PC-3 (cell line): Measurements from ENCODE around the gene PRSS16. TPM values are rescaled to one million over a fixed set of nuclear protein-coding genes. Genes with fewer than 3 reads are reported as not detected.

Experiments
- ATAC-seq: fragments of 200-7000 bp; cut with Tn5 transposase; 2 replicates; pipeline ENCODE4 v1.9.1; 2020; ENCODE audit warnings: mild to moderate bottlenecking, moderate library complexity
- BruUV-seq: library from RNA; stranded (reverse); fragments of 400-500 nt; replicated peaks from 2 replicates; lab custom pipeline; 2021; lab: Mats Ljungman, UMichigan
- CTCF ChIA-PET: fragments of 300-600 bp; sonication (Branson Sonifier 250); formaldehyde crosslinking; loops from one replicate; lab custom pipeline; 2022; ENCODE audit warnings: antibody characterized with exemption; lab: Charles Lee
- POLR2A ChIA-PET: fragments of 300-600 bp; sonication (Branson Sonifier 250); formaldehyde crosslinking; loops from one replicate; lab custom pipeline; 2022; ENCODE audit warnings: antibody characterized with exemption; ENCODE audit not compliant: unreplicated experiment; lab: Charles Lee
- DNase-seq: peaks from one replicate; pipeline ENCODE4 v3.0.0-alpha.2; 2015
- H2AFZ ChIP-seq: fragments of 300-600 bp; sonication (generic); 2 replicates; pipeline ENCODE4 v1.6.0; 2016; ENCODE audit warnings: antibody characterized with exemption, low read length
- H3F3A ChIP-seq: fragments of 300-600 bp; sonication (generic); one replicate; pipeline ENCODE4 v1.6.0; 2017; ENCODE audit warnings: antibody characterized with exemption, low read length, control low read depth, mild to moderate bottlenecking; ENCODE audit not compliant: unreplicated experiment
- H3K27ac ChIP-seq: fragments of 300-600 bp; sonication (generic); 2 replicates; pipeline ENCODE4 v1.5.1; 2016; ENCODE audit warnings: mild to moderate bottlenecking, low read length
- H3K27me3 ChIP-seq: fragments of 300-600 bp; sonication (generic); 2 replicates; pipeline ENCODE4 v1.6.1; 2016; ENCODE audit warnings: low read length, mixed read lengths
- H3K36me3 ChIP-seq: fragments of 300-600 bp; sonication (generic); 2 replicates; pipeline ENCODE4 v1.6.1; 2016; ENCODE audit warnings: low read depth, mixed run types, low read length, mixed read lengths
- H3K4me1 ChIP-seq: fragments of 300-600 bp; sonication (generic); 2 replicates; pipeline ENCODE4 v1.5.1; 2016; ENCODE audit warnings: low read length; ENCODE audit not compliant: insufficient read depth
- H3K4me2 ChIP-seq: fragments of 300-600 bp; sonication (generic); 2 replicates; pipeline ENCODE4 v1.6.0; 2016; ENCODE audit warnings: low read length
- H3K4me3 ChIP-seq: fragments of 300-600 bp; sonication (generic); 2 replicates; pipeline ENCODE4 v1.5.1; 2016; ENCODE audit warnings: mild to moderate bottlenecking, low read length, mixed read lengths
- H3K79me2 ChIP-seq: fragments of 300-600 bp; sonication (generic); 2 replicates; pipeline ENCODE4 v1.6.1; 2017; ENCODE audit warnings: low read length, mixed read lengths
- H3K9ac ChIP-seq: fragments of 300-600 bp; sonication (generic); 2 replicates; pipeline ENCODE4 v1.6.0; 2016; ENCODE audit warnings: mild to moderate bottlenecking, low read length
- H3K9me2 ChIP-seq: fragments of 300-600 bp; sonication (generic); replicated peaks from 2 replicates; pipeline ENCODE4 v1.6.1; 2016; ENCODE audit warnings: mixed run types, low read length, mixed read lengths
- H3K9me3 ChIP-seq: fragments of 300-600 bp; sonication (generic); 2 replicates; pipeline ENCODE4 v1.6.1; 2016; ENCODE audit warnings: low read length, mixed read lengths
- H4K20me1 ChIP-seq: fragments of 300-600 bp; sonication (generic); 2 replicates; pipeline ENCODE4 v1.6.1; 2016; ENCODE audit warnings: low read length, mixed read lengths
- CTCF ChIP-seq: fragments of 300-600 bp; sonication (generic); conservative IDR thresholded peaks from 2 replicates; pipeline ENCODE4 v1.5.1; 2017; ENCODE audit warnings: antibody characterized with exemption, low read depth, mild to moderate bottlenecking, low read length
- EZH2 ChIP-seq: fragments of 300-600 bp; sonication (generic); IDR thresholded peaks from one replicate; pipeline ENCODE4 v1.6.1; 2017; ENCODE audit warnings: antibody characterized with exemption, mild to moderate bottlenecking, low read length; ENCODE audit not compliant: unreplicated experiment
- EZH2phosphoT487 ChIP-seq: fragments of 300-600 bp; sonication (generic); IDR thresholded peaks from 2 replicates; pipeline ENCODE4 v1.6.1; 2018; ENCODE audit warnings: mild to moderate bottlenecking, antibody characterized with exemption, low read length, borderline replicate concordance
- intact Hi-C: fragments of 100-400 bp; cut with micrococcal nuclease; formaldehyde crosslinking; loops from 2 replicates; pipeline ENCODE4 v1.9.0; 2023
- total RNA-seq: library from RNA; depleted of rRNA; stranded (reverse); fragments of >200 nt; gene quantifications from 2 replicates; pipeline ENCODE4 v1.2.3, GENCODE V29; 2014

The PRSS16 gene
- total RNA-seq, 1 experiment from 2014 or later: 7.3 TPM

GRCh38 chr6:27295301-27296079 lies 48.0 kb downstream of the PRSS16 start:
- peaks cover 16% of the 10 kb centered on the region for H3K4me1 ChIP-seq
- intact Hi-C loops: loop anchor here (5.0 kb wide), 1 partner anchor 133 kb away; no protein-coding TSS in a partner anchor
- peak overlapping the region; percentile 80; the same call in 1 of the 2 replicates for H2AFZ ChIP-seq
- no peaks in the 10 kb centered on the region for H3F3A ChIP-seq
- BruUV-seq: no TSS peak
- H3K9me3 ChIP-seq: no peaks in the 10 kb centered on the region
- POLR2A ChIA-PET: no interaction called here
- H3K9me2 ChIP-seq: no peaks in the 10 kb centered on the region
- H3K27me3 ChIP-seq: no peaks in the 10 kb centered on the region
- no peaks in the 10 kb centered on the region for H4K20me1 ChIP-seq
- H3K27ac ChIP-seq: no peak overlapping the region
- H3K79me2 ChIP-seq: no peaks in the 10 kb centered on the region
- H3K9ac ChIP-seq: no peak overlapping the region
- no peak for TF ChIP-seq EZH2phosphoT487
- TF ChIP-seq CTCF: no peak
- no peak for TF ChIP-seq EZH2
- DNase-seq: peak; percentile 88
- H3K36me3 ChIP-seq: no peaks in the 10 kb centered on the region
- CTCF ChIA-PET: interaction anchor here (0.6 to 1.0 kb wide), 3 partner anchors 44 to 457 kb away, joined by 3 read pairs; no protein-coding TSS in a partner anchor
- ATAC-seq: peak; percentile 55
- peak overlapping the region; percentile 84 for H3K4me2 ChIP-seq
- peak overlapping the region; percentile 76 for H3K4me3 ChIP-seq

DNA sequence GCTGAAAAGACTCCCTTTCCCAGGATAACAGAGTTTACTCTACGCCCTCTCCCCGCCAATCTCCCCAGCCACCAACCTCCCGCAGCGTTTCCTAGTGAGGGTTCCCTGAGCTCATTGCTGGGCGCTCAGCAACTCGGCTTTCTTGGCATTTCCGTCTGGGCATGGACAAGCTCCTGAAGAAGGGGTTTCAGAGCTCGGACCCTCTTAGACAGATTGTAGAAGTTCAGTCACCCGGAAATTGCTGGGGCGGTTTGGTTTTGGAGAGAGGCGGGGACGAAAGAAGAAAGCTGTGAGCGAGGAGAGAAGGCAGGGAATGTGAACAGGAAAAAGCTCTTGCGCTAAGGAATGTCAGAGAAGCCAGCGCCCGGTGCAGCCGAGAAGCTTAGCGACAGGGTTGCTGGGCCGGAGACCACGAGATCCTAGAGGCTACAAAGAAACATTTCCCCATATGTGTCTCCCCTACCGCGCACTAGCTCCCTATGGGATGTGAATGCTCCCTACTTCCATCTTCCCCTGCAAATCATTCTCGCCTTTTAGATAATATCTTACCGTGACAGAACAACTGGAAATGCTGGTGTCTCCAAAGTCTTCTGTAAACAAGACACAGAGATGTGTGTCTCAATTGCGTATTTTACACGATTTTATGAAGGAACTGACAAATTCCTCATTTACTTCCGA lies 48.7 kb downstream of the PRSS16 start:
- intact Hi-C loops: loop anchor here (5.0 kb wide), 1 partner anchor 134 kb away; no protein-coding TSS in a partner anchor
- no peaks in the 10 kb centered on the region for H3K36me3 ChIP-seq
- TF ChIP-seq EZH2 (no peak), EZH2phosphoT487 (no peak), CTCF (no peak)
- no peaks in the 10 kb centered on the region for H3K9me3 ChIP-seq
- CTCF ChIA-PET: interaction anchor here (0.6 to 1.0 kb wide), 3 partner anchors 44 to 456 kb away, joined by 3 read pairs; no protein-coding TSS in a partner anchor
- H2AFZ ChIP-seq: peak overlapping the region; percentile 80
- ATAC-seq: peak; percentile 53
- H3K4me2 ChIP-seq: peak overlapping the region; percentile 84
- H3K27ac ChIP-seq: no peak overlapping the region
- H3K4me1 ChIP-seq: peaks cover 16% of the 10 kb centered on the region
- H3K9ac ChIP-seq: no peak overlapping the region
- H3K27me3 ChIP-seq: no peaks in the 10 kb centered on the region
- peak overlapping the region; percentile 76 for H3K4me3 ChIP-seq
- peak; percentile 55 for DNase-seq
- H4K20me1 ChIP-seq: no peaks in the 10 kb centered on the region
- no TSS peak for BruUV-seq
- H3F3A ChIP-seq: no peaks in the 10 kb centered on the region
- POLR2A ChIA-PET: interaction anchor here (0.6 kb wide), 2 partner anchors 163 to 177 kb away, joined by 3 to 5 read pairs; partner anchors contain the start of gene ZNF184
- no peaks in the 10 kb centered on the region for H3K9me2 ChIP-seq
- no peaks in the 10 kb centered on the region for H3K79me2 ChIP-seq
